ENCODE measurements around the gene CASP8. TPM values are rescaled to one million over a fixed set of nuclear protein-coding genes. Genes with fewer than 3 reads are reported as not detected.

CASP8 gene
- total and polyA plus RNA-seq, 8 donors = 6.4 to 32.3 (median 10.7) TPM

GRCh38 chr2:201250741-201251140 lies 9.6 kb upstream of the CASP8 start:
- peaks cover 0 to 14% (median 9%) of the 10 kb centered on the region in 4 donors for H3K4me1 ChIP-seq
- no peaks in the 10 kb centered on the region for H3K36me3 ChIP-seq
- intact Hi-C loops (cut with DNase I; ENCODE audit: low total_unique reads) = no loop called here
- no peak overlapping the region for H3K27ac ChIP-seq
- TF ChIP-seq CTCF (IDR thresholded peaks at IDR 0.05) (no peak), POLR2AphosphoS5 (IDR thresholded peaks at IDR 0.05) (no peak), EP300 (IDR thresholded peaks at IDR 0.05) (no peak)
- no peaks in the 10 kb centered on the region for H3K9me3 ChIP-seq
- H3K27me3 ChIP-seq = no peaks in the 10 kb centered on the region
- H3K4me3 ChIP-seq = no peak overlapping the region
- no peak for DNase-seq
- 94 to 96% (median 94%) methylated on average over 4 of the region's 4 CpGs for WGBS, 5 donors

DNA sequence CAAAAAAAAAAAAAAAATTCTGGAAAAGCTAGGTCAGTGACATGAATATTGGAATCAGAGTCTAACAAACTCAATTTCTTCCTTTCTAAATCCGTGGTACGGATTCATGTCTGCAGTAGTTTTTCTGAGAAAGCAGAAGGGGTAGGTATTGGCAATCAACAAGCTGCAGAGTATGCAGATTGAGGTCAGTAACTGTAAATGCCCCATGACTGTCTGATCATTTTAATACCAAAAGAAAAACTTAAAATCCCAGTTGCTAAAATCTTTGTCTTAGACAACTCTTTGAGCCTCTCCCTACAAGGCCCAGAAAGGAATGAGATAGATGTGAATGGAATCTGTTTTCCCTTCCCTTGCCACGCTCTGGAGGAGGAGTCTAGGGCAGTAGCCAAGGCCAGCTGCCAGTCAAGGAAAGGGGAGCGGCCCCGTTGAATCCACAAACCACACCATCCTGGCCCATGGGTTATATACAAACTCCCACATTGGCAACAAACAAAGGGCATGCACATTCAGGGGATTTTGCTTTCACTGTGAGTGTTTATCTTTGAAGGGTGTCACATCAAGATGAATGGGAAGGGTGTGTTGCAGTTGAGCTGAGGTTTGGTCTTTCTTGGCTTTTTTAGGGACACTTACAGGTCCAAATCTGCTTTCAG lies 6.1 kb upstream of the CASP8 start:
- peaks cover 3 to 42% (median 25%) of the 10 kb centered on the region in 4 donors for H3K4me1 ChIP-seq
- H3K4me3 ChIP-seq = no peak overlapping the region
- WGBS, 5 donors = 38 to 49% (median 41%) methylated on average over 5 of the region's 5 CpGs
- no peaks in the 10 kb centered on the region for H3K9me3 ChIP-seq
- intact Hi-C loops (cut with DNase I; ENCODE audit: low total_unique reads) = no loop called here
- no peaks in the 10 kb centered on the region for H3K36me3 ChIP-seq
- H3K27me3 ChIP-seq = no peaks in the 10 kb centered on the region
- peak; percentile 43 to 78 for DNase-seq
- no peak for TF ChIP-seq EP300 (IDR thresholded peaks at IDR 0.05)
- TF ChIP-seq POLR2A (IDR thresholded peaks at IDR 0.05) = no peak
- no peak for TF ChIP-seq CTCF (IDR thresholded peaks at IDR 0.05)
- TF ChIP-seq POLR2AphosphoS5 (IDR thresholded peaks at IDR 0.05) = peak in 1 of 3 donors; percentile 28
- H3K27ac ChIP-seq = peak overlapping the region in 4 of 5 donors; percentile 1 to 41 (median 25)

GRCh38 chr2:201255408-201256033 lies 4.8 kb upstream of the CASP8 start:
- no peak for DNase-seq
- Histone ChIP-seq H3K4me3 (no peak overlapping the region), H3K36me3 (no peaks in the 10 kb centered on the region), H3K27me3 (no peaks in the 10 kb centered on the region), H3K9me3 (no peaks in the 10 kb centered on the region), H3K27ac (peak overlapping the region in 1 of 5 donors; percentile 0), H3K4me1 (peaks cover 6 to 55% (median 37%) of the 10 kb centered on the region in 4 donors)
- TF ChIP-seq CTCF (IDR thresholded peaks at IDR 0.05) (no peak), POLR2A (IDR thresholded peaks at IDR 0.05) (no peak), POLR2AphosphoS5 (IDR thresholded peaks at IDR 0.05) (no peak), EP300 (IDR thresholded peaks at IDR 0.05) (no peak)
- 92 to 98% (median 95%) methylated on average over 3 of the region's 3 CpGs for WGBS, 5 donors
- intact Hi-C loops (cut with DNase I; ENCODE audit: low total_unique reads) = no loop called here

DNA sequence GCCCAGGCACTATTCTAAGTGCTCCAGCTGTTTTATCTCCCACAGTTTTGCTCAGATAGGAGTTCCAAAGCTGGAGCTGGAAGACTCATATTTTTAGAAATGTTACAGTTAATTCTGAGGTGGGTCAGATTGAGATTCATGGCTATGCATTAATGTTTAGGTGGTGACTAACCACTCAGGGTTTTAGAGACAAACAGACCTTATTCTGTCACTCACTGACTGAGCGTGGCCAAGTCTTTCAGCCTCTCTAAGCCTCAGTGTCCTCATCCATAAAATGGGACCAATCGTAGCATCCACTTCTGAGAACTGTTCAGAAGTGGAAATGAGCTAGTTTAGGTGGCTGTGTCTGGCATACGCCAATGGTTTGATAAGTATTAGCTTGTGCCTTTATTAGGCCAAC lies 4.3 kb upstream of the CASP8 start:
- intact Hi-C loops (cut with DNase I; ENCODE audit: low total_unique reads) = no loop called here
- DNase-seq = no peak
- no peak overlapping the region for H3K4me3 ChIP-seq
- H3K27me3 ChIP-seq = no peaks in the 10 kb centered on the region
- no peaks in the 10 kb centered on the region for H3K9me3 ChIP-seq
- TF ChIP-seq CTCF (IDR thresholded peaks at IDR 0.05) (no peak), EP300 (IDR thresholded peaks at IDR 0.05) (no peak), POLR2AphosphoS5 (IDR thresholded peaks at IDR 0.05) (no peak), POLR2A (IDR thresholded peaks at IDR 0.05) (no peak)
- peaks cover 6 to 61% (median 39%) of the 10 kb centered on the region in 4 donors for H3K4me1 ChIP-seq
- 81 to 98% (median 91%) methylated on average over 3 of the region's 3 CpGs for WGBS, 5 donors
- H3K27ac ChIP-seq = peak overlapping the region in 2 of 5 donors; percentile 96
- H3K36me3 ChIP-seq = no peaks in the 10 kb centered on the region

Data from stomach (tissue), 9 donors.